Measurements from ENCODE around the gene TPD52L2.
A peak's percentile ranks its signal among the peaks of the same experiment; 100 is the strongest.

The TPD52L2 gene

DNA sequence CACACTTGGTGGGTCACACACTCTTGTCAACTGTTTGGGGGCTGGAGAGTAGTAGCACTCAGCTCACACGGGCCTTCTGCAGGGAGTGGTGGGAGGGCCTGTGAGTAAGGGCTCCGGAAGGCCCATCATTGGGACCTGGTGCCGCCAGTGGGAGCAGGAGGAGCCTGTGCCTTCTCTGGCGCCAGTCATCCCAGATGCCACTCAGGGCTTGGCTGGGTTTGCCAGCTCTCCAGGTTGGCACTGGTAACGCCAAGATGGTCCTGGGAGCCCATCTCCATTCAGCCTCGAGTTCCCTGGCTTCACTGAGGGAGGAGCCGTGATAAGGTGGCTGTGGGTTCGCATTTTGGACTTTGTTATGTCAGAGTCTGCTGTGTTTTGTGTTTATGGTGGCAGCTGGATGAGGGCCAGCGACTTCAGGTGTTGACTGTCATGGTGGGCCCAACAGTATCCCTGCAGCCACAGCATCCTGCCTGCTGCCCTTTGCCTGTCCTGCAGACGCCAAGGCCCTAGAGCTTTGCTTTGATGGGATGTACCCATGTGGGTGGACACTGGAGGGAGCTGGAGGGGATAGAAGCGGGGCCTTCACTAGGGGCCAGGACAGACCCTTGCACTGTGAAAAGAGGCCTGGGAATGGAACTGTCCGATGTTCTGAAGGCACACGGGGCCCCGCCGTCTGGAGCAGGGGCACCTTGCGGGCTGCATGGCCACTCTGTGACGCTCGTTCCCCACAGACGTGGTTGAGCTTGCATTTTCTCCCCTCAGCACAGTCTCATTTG, 16.6 kb downstream of the TPD52L2 start:
- no peak for DNase-seq

DNA sequence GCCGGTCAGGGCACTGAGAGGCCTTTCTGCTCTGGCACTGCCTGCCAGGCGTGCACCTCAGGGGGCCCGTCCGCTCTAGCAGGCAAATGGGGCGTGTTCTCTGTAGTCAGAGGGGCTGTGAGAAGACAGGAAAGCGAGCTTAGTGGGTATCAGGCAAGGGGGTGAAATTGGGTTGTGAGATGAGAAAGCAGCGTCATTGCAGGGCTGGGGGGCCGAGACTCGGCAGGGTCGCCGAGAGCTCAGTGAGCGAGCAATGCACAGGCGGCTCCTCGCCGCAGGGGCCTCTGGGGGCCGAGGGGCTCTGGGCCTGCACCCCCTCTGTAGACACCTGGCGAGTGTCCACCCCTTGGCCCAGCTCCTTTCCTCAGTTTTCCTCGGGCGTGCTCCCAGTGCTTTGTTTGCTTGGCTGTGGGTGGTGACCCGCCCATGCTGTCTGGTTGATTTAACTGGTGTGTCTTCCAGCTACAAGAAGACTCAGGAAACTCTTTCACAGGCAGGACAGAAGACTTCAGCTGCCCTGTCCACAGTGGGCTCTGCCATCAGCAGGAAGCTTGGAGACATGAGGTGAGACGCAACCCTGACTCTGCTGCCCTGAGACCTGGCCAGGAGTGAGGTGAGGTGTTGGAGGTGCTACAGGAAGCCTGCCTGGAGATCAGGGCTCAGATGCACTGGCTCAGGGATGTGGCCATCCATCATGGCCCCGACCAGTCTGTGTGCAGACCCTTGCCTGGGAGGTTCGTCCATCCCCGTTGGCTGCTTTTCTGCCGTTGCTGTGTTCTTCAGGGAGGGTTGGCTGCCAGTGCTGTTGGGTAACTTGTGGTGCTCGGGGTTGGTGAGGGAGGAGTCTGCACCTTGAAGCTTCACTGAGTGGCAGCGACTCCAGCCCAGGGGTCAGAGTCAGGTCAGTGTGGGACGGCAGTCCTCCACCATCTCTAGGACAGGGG, 17.5 kb downstream of the TPD52L2 start:
- DNase-seq = no peak

DNA sequence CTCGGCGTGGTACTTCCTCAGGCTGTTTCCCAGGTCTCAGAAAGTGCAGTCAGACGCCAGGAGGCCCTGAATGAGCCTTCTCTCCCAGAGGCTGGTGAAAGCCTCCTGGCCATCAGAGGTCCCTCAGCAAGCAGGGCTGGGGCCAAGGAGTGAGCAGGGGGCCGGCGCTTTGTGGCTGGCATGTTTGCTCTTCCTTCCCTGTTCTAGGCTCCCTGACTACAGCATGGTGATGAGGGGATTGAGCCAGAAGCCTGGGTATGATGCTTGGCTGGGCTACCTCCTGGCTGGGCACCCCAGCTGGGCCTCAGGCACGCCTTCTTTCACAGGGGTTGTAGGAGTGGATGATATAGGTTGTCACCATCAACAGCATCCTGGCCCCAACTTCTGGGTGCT, 18.1 kb downstream of the TPD52L2 start:
- no peak for DNase-seq

DNA sequence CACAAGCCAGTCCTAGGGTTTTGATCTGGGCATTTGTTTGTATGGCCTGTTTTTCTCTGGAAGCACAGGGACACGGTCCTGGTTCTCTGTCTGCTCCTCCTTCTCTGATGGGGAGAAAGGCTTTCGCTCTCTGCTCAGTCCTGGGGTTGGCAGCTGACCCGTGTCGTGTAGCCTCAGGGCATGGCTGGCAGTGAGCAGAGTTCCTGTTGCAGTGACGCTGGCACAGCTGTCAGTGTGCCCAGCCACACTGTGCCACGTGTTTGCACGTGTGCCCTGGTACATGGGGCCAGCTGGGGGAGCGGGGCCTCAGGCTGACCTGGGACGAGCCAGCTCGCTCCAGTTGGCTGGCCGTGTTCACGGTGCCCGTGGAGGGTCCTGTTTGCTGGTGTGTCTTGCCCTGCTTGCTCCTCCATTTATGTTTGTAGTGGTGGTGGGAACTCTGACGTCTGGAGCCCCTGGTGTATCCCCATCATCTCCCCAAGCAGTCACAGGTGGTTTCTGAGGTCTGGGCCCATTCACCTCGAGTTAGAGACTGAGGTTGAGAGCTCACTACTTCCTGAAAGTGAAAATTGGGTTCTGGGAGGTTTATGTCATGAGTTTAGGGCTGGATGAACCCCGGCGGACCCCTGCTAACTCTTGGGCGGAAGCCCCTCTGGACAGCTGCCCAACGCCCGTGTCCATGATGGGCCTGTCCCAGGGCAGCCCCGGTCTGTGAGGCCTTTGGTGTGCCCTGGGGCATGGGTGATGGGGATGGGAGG, 19.6 kb downstream of the TPD52L2 start:
- DNase-seq = no peak

DNA sequence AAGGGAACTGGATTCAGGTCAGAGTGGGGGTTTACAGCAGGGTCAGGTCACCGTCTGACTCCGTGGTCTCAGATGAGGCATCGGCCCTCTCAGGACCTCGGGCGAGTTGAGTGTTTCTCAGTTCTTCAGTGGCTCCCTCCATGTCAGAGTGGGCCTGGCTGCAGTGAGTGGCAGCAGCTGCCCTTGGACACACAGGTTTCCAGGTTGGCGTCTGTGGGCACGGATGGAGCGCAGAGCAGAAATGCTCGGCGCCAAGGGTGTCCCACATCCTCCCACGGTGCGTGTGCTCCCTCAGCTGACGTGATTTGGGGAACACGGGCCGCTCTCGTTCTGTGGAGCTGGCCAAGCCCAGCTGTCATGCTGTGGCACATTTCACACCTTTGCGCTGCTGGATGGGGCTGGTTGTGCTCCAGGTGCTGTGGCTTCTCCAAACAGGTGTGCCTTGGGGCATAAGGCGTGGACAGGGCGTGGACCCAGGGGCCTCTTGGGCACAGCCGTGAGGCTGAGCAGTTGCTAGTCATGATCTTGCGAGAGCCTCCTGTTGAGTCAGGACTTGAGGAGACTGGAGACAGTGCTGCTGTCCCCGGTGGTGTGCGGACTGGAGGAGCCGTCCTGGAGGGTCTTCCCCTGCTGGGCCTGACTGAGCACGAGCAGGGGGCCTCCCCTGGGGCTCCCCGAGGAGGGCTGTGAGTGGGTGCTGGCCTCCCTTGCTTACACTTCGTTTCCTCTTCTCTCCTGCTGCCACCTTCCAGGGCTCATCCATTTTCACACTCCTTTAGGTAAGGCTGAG, 20.4 kb downstream of the TPD52L2 start:
- DNase-seq = no peak

DNA sequence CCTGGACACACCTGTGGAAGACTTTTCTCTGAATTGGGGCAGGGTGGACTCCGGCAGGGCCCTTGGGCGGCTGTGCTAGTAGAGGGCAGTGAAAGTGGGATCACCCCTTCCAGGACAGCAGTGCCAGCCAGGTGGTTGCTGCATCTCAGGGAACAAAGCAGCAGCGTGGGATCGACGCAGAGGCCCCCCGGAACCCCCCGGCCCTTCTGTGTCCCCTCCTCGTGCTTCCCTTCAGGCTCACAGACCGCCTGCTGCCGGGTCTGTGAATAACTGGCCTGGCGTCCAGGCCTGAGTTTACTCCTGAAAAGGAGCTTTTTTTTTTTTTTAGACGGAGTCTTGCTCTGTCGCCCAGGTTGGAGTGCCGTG, 21.0 kb downstream of the TPD52L2 start:
- no peak for DNase-seq

DNA sequence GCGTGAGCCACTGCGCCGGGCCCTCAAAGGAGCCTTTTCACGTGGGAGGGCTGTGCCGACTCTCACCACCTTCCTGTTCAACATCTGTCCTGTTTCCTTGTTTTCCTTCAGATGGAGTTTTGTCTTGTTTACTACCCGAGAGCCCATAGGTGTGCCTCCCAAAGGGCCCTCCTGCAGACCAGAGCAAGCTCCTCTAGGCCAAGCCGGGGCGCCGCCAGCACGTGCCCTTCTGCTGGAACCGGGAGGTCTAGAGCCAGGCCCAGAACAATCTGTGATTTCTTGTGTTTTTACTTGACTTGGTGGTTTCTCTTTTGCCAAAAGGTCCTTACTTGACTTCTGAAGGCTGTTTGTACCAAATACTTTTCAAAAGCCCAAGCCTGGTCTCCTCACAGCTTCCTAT, 21.9 kb downstream of the TPD52L2 start:
- DNase-seq = no peak

DNA sequence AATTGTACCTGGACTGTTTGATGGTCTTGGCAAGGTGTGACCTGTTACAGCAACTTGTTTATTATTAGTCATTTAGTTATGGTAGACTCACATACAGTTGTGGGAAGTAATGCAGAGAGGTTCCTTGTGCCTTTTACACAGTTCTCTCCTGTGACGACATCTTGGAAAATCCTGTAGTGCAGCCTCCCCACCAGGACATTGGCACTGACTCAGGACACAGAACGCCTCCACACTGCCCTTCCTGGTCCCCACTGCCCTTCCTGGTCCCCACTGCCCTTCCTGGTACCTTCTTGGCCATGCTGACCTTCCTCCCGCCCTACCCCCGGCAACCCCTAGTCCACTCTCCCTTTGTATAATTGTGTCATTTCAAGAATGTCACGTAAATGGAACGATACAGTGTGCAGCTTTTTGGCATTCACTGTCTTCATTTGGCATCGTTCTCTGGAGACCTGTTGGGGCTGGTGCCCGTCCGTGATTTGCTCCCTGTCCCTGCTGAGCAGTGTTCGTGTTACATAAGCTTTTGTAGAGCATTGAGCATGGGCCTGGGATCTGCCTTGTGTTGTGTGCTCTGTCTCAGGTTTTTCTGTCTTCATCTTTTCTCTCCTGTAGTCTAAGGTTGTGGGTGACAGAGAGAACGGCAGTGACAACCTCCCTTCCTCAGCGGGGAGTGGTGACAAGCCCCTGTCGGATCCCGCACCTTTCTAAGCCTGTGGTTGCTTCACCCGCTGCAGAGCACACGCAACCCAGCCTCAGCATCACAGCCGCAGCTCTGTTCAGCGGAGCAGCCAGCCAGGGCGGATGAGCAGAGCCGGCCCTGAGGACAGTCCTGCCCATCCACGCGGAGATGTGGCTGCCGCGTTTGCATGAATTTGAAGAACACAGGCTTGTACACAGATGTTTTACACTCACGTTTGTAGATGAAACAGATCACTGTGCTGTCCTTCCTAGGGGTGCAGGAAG, 24.5 kb downstream of the TPD52L2 start:
- no peak for DNase-seq

DNA sequence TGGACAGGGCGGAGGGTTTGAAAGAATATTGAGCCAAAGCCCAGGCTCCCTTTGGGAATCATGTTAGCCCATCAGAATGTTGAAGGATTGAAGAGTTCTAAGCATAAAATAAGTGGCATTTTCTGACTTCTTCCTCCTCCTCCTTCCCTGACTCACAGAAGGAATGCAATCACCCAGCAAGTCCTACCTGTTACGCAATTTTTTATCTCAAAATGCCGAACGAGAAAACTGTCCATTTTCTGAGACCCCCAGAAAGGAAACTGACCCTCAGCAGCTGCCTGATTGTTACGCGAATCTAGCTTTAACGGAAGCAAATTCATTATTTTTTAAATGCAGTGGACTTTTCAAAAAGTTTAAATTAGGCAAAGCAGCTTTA, 25.1 kb downstream of the TPD52L2 start:
- no peak for DNase-seq

DNA sequence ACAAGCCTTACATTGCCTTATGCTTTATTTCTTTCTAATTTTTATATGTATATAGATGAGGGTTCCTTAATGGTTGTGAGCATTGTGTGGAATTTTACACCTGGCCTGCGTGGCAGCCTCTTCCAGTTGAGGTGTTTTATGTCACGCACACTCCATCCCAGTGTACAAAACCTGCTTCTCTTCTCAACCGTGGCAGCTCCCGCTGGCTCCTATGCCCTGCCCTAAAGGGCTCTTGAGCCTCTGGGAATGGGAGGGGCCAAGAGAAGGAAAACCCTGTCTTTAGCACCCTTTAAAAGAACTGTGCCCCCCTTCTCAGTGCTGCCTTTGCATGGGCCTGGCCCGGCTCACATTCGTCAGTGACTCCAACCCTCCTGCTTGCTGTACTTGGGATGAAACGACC, 25.5 kb downstream of the TPD52L2 start:
- no peak for DNase-seq

DNA sequence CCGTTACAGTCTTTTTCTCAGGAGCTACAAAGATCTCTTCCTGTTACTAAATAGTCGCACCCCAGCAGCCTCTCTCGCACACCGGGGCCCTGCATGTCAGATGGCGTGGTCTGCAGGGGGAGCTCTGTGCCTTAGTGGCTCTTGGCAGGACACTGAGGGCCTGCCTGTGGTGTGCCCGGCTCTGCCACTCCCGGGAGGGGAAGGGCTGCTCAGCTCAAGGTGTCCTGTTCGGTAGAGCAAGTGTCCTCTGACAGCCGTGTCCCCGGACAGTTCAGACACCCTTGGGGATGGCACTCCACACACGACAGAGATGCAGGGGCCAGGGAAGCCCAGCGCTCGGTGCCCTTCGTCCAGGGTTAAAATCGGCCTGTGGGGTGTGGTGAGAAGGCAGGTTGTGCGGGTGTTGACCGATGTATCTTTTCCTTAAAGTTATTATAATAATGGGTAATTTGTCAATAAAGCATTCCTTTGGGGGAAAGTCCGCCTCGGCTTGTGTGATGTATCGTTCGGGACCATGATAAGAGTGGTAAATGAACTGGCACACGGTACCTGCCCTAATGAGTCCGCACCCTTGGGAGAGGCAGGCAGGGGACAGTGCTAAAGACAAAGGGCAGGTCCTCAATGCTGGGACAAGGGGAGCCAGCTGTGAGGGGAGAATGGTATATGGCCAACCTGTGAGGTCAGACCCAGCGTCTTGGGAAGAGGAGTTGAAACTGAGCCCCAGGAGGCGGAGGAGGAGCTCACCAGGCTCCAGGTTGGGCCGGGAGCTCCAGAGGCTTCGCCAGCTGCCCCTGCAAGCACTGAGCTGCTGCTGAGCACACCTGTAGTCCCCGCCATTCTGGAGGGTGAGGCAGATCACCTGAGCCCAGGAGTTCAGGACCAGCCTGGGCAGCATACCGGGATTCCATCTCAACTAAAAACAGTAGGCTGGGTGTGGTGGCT, 26.3 kb downstream of the TPD52L2 start:
- DNase-seq = no peak

DNA sequence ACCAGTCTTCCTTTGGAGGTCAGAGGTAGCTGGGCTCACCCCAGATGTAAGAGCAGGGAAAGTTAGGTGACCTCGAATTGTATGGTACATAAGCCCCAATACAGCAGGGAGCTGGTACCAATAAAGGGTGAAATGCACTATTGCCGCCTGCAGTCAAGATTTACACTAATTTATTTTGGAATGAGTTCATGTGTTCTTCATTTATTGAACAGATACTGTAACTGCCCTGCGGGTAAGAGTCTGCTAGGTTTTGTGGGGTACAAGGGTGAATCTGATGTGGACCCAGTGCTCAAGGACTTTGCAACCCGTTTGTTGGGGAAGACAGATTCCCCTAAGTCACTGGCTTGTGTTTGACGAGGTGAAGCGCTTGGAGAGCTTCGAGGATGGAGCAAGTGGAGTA, 27.3 kb downstream of the TPD52L2 start:
- DNase-seq = no peak

DNA sequence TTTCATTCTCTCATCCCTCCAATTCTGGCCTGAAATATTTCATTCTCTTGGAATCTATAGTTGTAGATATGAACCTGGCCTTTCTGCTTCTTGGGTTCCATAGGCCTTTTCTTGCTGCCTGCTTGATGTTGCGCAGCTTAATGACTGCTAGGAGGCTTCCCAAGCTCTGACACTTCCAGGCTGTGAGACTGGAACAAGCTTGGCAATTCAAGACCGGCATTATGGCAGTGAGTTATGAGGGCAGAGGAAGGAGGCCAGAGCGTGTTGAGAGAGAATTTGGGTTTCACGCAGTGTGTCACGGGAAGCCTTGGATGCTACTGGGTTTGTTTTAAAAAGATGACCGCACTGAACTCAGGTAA, 28.9 kb downstream of the TPD52L2 start:
- DNase-seq = no peak

DNA sequence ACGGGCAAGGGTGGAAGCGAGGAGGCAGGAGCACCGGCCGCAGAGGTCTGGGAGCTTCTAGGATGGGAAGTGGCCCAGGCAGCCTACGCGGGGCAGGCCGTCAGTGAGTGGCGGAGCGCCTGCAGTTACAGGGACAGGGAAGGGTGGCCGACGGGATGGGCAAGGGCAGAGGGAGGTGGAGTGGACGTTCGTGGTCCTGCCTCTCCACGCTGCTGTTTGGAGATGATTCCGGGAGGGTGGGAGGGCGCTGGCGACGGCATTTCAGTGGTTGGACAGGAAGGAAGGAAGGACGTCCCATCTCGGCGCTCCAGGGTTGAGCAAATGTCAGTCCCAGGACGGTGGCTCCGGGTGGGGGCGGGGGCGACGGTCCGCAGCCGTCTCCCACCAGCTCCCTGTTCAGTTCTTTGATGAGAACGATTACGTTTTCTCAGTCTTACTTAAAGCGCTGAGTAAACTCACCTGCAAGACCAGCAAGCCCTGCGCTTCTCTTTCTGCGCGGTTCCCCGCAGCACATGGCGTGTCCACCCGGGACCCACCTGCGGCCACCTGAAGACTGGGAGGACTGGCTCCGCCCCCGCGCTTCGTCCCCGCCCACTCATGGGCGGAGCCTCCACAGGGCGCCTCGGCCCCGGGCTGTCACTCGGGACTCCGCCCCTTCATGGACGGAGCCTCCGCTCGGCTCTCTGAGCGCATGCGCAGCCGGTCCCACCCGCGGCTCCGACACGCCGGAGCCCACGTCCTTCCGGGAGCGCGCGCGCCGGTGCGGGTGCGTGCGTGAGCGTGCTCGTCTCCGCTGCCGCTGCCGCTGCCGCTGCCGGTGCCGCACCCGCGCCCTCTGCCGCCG, 29.5 kb downstream of the TPD52L2 start, which contains the start of gene DNAJC5:
TSS of gene DNAJC5 (plus strand) at position 769 of the 844 bp plus-strand sequence. CDS start 33,220 bp downstream, outside the sequence.
- peak; percentile 89 to 97 (median 96) for DNase-seq

DNA sequence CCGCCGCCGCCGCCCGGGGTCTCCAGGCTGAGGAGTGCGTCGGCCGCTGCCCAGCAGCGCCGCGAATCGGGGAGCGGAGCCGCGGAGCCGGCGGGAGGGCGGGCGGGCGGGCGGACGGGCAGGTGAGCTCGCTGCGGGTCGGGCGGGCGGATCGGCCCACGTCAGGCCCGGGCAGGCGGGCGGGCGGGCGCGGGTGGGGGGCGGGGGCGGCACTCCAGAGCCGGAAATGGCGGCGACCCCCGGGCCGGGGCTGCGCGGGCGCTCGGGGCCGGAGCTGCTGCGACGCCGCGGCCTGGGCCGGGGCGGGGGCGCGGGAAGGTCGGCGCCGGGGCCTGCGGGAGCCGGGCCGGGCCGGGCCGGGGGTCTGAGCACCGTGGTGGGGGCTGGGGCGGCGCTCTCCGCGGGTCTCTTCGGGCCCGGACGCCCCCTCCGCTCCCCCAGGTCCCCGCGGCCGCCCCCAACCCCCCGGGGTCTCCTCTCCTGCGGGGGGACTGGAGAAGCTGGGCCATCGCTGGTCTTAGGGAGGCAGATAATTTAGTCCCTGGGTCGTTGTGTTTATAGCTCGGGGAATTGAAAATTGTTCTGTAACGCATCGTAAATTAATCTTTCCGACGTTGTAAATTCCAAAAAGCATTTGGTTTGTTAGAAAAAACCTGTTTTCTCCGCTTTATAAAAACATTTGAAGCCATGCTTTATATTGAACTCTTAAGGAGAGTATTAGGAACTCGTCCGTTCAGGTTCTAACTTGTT, 30.3 kb downstream of the TPD52L2 start:
- DNase-seq = no peak

DNA sequence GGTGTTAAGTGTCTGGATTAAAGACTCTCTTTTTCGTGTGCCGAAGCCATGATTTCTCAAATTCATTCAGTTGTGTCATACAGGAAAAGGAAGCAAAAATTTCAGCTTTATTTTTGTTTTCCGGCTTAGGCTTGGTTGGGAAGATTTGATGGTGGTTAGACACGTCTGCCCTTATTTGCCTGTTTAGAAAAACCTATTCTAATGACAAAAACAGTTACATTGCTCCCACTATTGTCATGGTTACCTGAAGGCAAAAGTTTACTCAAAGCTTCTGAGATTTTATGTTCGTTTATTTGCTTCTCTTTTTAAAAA, 30.8 kb downstream of the TPD52L2 start:
- peak in 3 of 6 experiments; percentile 21 to 30 (median 29) for DNase-seq

DNA sequence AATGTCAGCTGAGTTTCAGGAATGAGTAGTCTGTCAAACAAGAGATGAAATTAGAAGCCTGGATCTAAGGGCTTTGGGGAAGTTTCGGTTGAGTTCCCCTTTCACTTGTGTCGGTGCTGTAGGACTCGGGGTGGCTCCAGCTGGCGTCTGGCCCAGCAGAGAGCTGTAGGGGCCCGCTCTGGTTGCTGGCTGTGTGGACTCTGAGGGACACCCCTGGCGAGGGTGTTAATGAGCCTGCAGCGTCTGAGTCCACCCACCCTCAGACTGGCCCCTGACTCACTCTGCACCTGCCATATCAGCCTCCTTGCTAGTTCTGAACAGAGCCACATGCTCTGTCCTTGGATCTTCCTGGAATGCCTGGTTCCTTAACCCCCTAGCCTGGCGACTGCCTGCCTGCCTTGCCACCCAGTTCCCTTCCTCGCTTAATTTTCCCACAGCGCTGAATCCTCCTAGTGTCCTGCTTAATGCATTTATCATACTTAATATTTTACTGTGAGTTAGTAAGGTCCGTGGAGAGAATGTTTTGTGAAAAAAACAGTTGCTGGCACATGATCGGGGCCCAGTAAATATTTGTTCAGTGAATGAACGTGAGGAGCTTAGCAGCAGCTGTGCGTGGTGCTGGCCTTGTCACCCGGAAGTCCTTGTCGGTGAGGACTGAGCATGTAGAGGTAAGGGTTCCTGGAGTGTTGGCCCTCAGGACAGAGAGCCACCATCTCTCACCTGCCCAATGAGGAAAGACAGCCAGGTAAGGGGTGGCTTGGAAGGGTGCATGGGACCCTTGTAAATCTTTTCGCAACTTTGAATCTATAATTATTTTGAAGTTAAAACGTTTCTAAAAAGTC, 31.4 kb downstream of the TPD52L2 start:
- peak in 1 of 6 experiments; percentile 17 for DNase-seq
